Right forelimb (tissue), 1 donor: ENCODE measurements around the gene INHA.

Experiments
- DNase-seq: peaks from one replicate; pipeline ENCODE4 v3.0.0-alpha.2; 2018

INHA gene

GRCh38 chr2:219575566-219576504, 3.7 kb downstream of the INHA start:
- DNase-seq: no peak

- peak; percentile 76 for DNase-seq
These were observed 4.6 kb downstream of the INHA start for GRCh38 chr2:219576505-219577388.

- no peak for DNase-seq
These were observed 6.9 kb downstream of the INHA start for GRCh38 chr2:219578811-219579613.

- DNase-seq: no peak
These were observed 9.2 kb downstream of the INHA start for GRCh38 chr2:219581346-219581745.

GRCh38 chr2:219591091-219591490, 19.0 kb downstream of the INHA start:
- no peak for DNase-seq

- DNase-seq: no peak
These were observed 20.6 kb downstream of the INHA start for GRCh38 chr2:219592736-219593135.

GRCh38 chr2:219593154-219593553, 21.0 kb downstream of the INHA start:
- DNase-seq: no peak

GRCh38 chr2:219595256-219595655, 23.1 kb downstream of the INHA start:
- DNase-seq: peak; percentile 80

GRCh38 chr2:219596954-219597551, 24.9 kb downstream of the INHA start:
- no peak for DNase-seq

GRCh38 chr2:219597552-219598307, 25.6 kb downstream of the INHA start, which contains the start of gene STK11IP:
TSS of gene STK11IP (plus strand) at chr2:219597857. CDS start at chr2:219598120, 263 bp downstream.
- DNase-seq: peak; percentile 98

- DNase-seq: no peak
These were observed 26.4 kb downstream of the INHA start for GRCh38 chr2:219598308-219599078.

GRCh38 chr2:219603771-219604170, 31.7 kb downstream of the INHA start:
- no peak for DNase-seq

GRCh38 chr2:219605607-219605954, 33.5 kb downstream of the INHA start:
- no peak for DNase-seq

GRCh38 chr2:219607931-219608330, 35.8 kb downstream of the INHA start:
- no peak for DNase-seq

- no peak for DNase-seq
These were observed 36.4 kb downstream of the INHA start for GRCh38 chr2:219608399-219608964.

GRCh38 chr2:219609149-219609750, 37.1 kb downstream of the INHA start:
- DNase-seq: no peak

- DNase-seq: no peak
These were observed 39.2 kb downstream of the INHA start for GRCh38 chr2:219611306-219611705.

GRCh38 chr2:219611866-219612576, 39.9 kb downstream of the INHA start:
- no peak for DNase-seq

- no peak for DNase-seq
These were observed 40.6 kb downstream of the INHA start for GRCh38 chr2:219612577-219613286.
